GM23248 (cell line): ENCODE results near the gene USP12. TPM values are rescaled to one million over a fixed set of nuclear protein-coding genes. Genes with fewer than 3 reads are reported as not detected.

Experiments
- DNase-seq: peaks from one replicate; pipeline ENCODE4 v3.0.0-alpha.2; 2015
- H2AFZ ChIP-seq: fragments of 200-600 bp; sonication (generic); 2 replicates; pipeline ENCODE4 v1.6.1; 2016; ENCODE audit warnings: antibody characterized with exemption
- H3F3A ChIP-seq: fragments of 200-600 bp; sonication (generic); 2 replicates; pipeline ENCODE4 v1.6.1; 2016; ENCODE audit warnings: mild to moderate bottlenecking, antibody characterized with exemption, mixed run types; ENCODE audit not compliant: insufficient read depth
- H3K27ac ChIP-seq: fragments of 200-600 bp; sonication (generic); 2 replicates; pipeline ENCODE4 v1.5.1; 2016; ENCODE audit warnings: mild to moderate bottlenecking
- H3K27me3 ChIP-seq: fragments of 200-600 bp; sonication (generic); replicated peaks from 2 replicates; pipeline ENCODE4 v1.6.1; 2016; ENCODE audit warnings: mild to moderate bottlenecking; ENCODE audit not compliant: insufficient read depth
- H3K36me3 ChIP-seq: fragments of 200-600 bp; sonication (generic); 2 replicates; pipeline ENCODE4 v1.6.1; 2016; ENCODE audit warnings: low read depth, mild to moderate bottlenecking
- H3K4me1 ChIP-seq: fragments of 200-600 bp; sonication (generic); 2 replicates; pipeline ENCODE4 v1.6.1; 2016; ENCODE audit warnings: mild to moderate bottlenecking; ENCODE audit not compliant: insufficient read depth
- H3K4me2 ChIP-seq: fragments of 200-600 bp; sonication (generic); one replicate; pipeline ENCODE4 v1.6.1; 2016; ENCODE audit warnings: mild to moderate bottlenecking; ENCODE audit not compliant: unreplicated experiment
- H3K4me3 ChIP-seq: fragments of 200-600 bp; sonication (generic); 2 replicates; pipeline ENCODE4 v1.5.1; 2016; ENCODE audit warnings: mild to moderate bottlenecking
- H3K79me2 ChIP-seq: fragments of 200-600 bp; sonication (generic); 2 replicates; pipeline ENCODE4 v1.6.1; 2016; ENCODE audit warnings: mild to moderate bottlenecking; ENCODE audit not compliant: insufficient read depth
- H3K9ac ChIP-seq: fragments of 200-600 bp; sonication (generic); 2 replicates; pipeline ENCODE4 v1.6.1; 2016; ENCODE audit warnings: mild to moderate bottlenecking
- H3K9me2 ChIP-seq: fragments of 200-600 bp; sonication (generic); 2 replicates; pipeline ENCODE4 v1.6.1; 2016; ENCODE audit warnings: mixed run types, mild to moderate bottlenecking, moderate library complexity; ENCODE audit not compliant: insufficient read depth
- H3K9me3 ChIP-seq: fragments of 200-600 bp; sonication (generic); one replicate; pipeline ENCODE4 v1.6.1; 2017; ENCODE audit warnings: low read depth
- H4K20me1 ChIP-seq: fragments of 200-600 bp; sonication (generic); 2 replicates; pipeline ENCODE4 v1.6.0; 2016; ENCODE audit not compliant: insufficient read depth
- EZH2 ChIP-seq: fragments of 200-600 bp; sonication (generic); IDR thresholded peaks from 2 replicates; pipeline ENCODE4 v1.6.1; 2018; ENCODE audit warnings: antibody characterized with exemption, mild to moderate bottlenecking; ENCODE audit not compliant: insufficient read depth, poor library complexity, severe bottlenecking
- EZH2phosphoT487 ChIP-seq: fragments of 200-600 bp; sonication (generic); IDR thresholded peaks from 2 replicates; pipeline ENCODE4 v1.6.1; 2018; ENCODE audit warnings: antibody characterized with exemption, moderate library complexity, mild to moderate bottlenecking, low read depth; ENCODE audit not compliant: insufficient read depth
- WGBS, 2 experiments: methylation state at CpG; one replicate each; pipeline ENCODE4 v1.1.6; 2015 to 2017; ENCODE audit warnings: low lambda C conversion rate in 2 of 2, low coverage in 1 of 2; ENCODE audit errors: missing lambda C conversion rate in 2 of 2; 5-methylcytosine and 5-hydroxymethylcytosine counted together
- in situ Hi-C: fragments of 300-500 bp; cut with MboI; formaldehyde crosslinking; loops from 2 replicates; pipeline ENCODE4 v1.15.0; 2020
- polyA plus RNA-seq: library from polyadenylated mRNA; unstranded; fragments of >200 nt; fragmentation: Nextera tagmentation; extraction: Ambion mirVana; gene quantifications from 2 replicates; pipeline ENCODE4 v1.2.1, GENCODE V29; 2016
- total RNA-seq: library from RNA; depleted of rRNA; stranded (reverse); fragments of >200 nt; shearing (Covaris generic); gene quantifications from 2 replicates; pipeline ENCODE4 v1.2.3, GENCODE V29; 2014

The USP12 gene
- total and polyA plus RNA-seq, 2 experiments from 2014 or later = 16.0 to 18.9 TPM

GRCh38 chr13:27139565-27139964, 32.0 kb downstream of the USP12 start:
- Histone ChIP-seq H3K36me3 (no peaks in the 10 kb centered on the region), H3K9ac (no peak overlapping the region), H3K4me1 (no peaks in the 10 kb centered on the region), H3K79me2 (peaks cover 100% of the 10 kb centered on the region), H3K4me3 (no peak overlapping the region), H3K27me3 (no peaks in the 10 kb centered on the region), H3K9me3 (no peaks in the 10 kb centered on the region), H4K20me1 (peaks cover 19% of the 10 kb centered on the region; the same call in 1 of the 2 replicates), H2AFZ (no peak overlapping the region), H3F3A (no peaks in the 10 kb centered on the region), H3K27ac (no peak overlapping the region), H3K9me2 (no peaks in the 10 kb centered on the region), H3K4me2 (no peak overlapping the region)
- TF ChIP-seq EZH2 (no peak), EZH2phosphoT487 (no peak)
- in situ Hi-C loops = no loop called here
- WGBS, 2 experiments = 97 to 100% methylated on average over 2 of the region's 2 CpGs
- DNase-seq = no peak

GRCh38 chr13:27138457-27139093, 33.0 kb downstream of the USP12 start:
- peaks cover 5% of the 10 kb centered on the region for H3K4me1 ChIP-seq
- no peak overlapping the region for H2AFZ ChIP-seq
- no peak overlapping the region for H3K27ac ChIP-seq
- no peaks in the 10 kb centered on the region for H3F3A ChIP-seq
- TF ChIP-seq EZH2 = no peak
- TF ChIP-seq EZH2phosphoT487 = no peak
- no peak for DNase-seq
- no peak overlapping the region for H3K4me2 ChIP-seq
- H3K4me3 ChIP-seq = no peak overlapping the region
- H3K9me3 ChIP-seq = no peaks in the 10 kb centered on the region
- peaks cover 24% of the 10 kb centered on the region; the same call in 1 of the 2 replicates for H4K20me1 ChIP-seq
- H3K36me3 ChIP-seq = no peaks in the 10 kb centered on the region
- in situ Hi-C loops = no loop called here
- H3K9me2 ChIP-seq = no peaks in the 10 kb centered on the region
- H3K9ac ChIP-seq = no peak overlapping the region
- H3K79me2 ChIP-seq = peaks cover 100% of the 10 kb centered on the region
- 95 to 97% methylated on average over 4 of the region's 4 CpGs for WGBS, 2 experiments
- no peaks in the 10 kb centered on the region for H3K27me3 ChIP-seq

GRCh38 chr13:27137759-27138158, 33.9 kb downstream of the USP12 start:
- Histone ChIP-seq H3K79me2 (peaks cover 100% of the 10 kb centered on the region), H3F3A (no peaks in the 10 kb centered on the region), H3K27me3 (no peaks in the 10 kb centered on the region), H3K9ac (no peak overlapping the region), H4K20me1 (peaks cover 24% of the 10 kb centered on the region; the same call in 1 of the 2 replicates), H3K36me3 (no peaks in the 10 kb centered on the region), H3K27ac (no peak overlapping the region), H3K4me1 (peaks cover 5% of the 10 kb centered on the region), H3K9me3 (no peaks in the 10 kb centered on the region), H3K4me2 (no peak overlapping the region), H3K4me3 (no peak overlapping the region), H2AFZ (no peak overlapping the region), H3K9me2 (no peaks in the 10 kb centered on the region)
- in situ Hi-C loops = no loop called here
- no peak for TF ChIP-seq EZH2
- TF ChIP-seq EZH2phosphoT487 = no peak
- DNase-seq = no peak
- 96 to 98% methylated on average over 7 of the region's 7 CpGs for WGBS, 2 experiments

GRCh38 chr13:27135023-27135422, 36.6 kb downstream of the USP12 start:
- peaks cover 27% of the 10 kb centered on the region for H3K4me1 ChIP-seq
- no peak overlapping the region for H3K27ac ChIP-seq
- H3K4me2 ChIP-seq = no peak overlapping the region
- no peaks in the 10 kb centered on the region for H3K9me2 ChIP-seq
- peaks cover 21% of the 10 kb centered on the region for H3F3A ChIP-seq
- DNase-seq = no peak
- peaks cover 100% of the 10 kb centered on the region for H3K79me2 ChIP-seq
- no peak overlapping the region for H3K4me3 ChIP-seq
- H3K9ac ChIP-seq = no peak overlapping the region
- no peaks in the 10 kb centered on the region for H3K36me3 ChIP-seq
- TF ChIP-seq EZH2phosphoT487 = no peak
- TF ChIP-seq EZH2 = no peak
- no peak overlapping the region for H2AFZ ChIP-seq
- no peaks in the 10 kb centered on the region for H3K9me3 ChIP-seq
- in situ Hi-C loops = no loop called here
- H4K20me1 ChIP-seq = peaks cover 22% of the 10 kb centered on the region; the same call in 1 of the 2 replicates
- 95 to 97% methylated on average over 5 of the region's 5 CpGs for WGBS, 2 experiments
- no peaks in the 10 kb centered on the region for H3K27me3 ChIP-seq

DNA sequence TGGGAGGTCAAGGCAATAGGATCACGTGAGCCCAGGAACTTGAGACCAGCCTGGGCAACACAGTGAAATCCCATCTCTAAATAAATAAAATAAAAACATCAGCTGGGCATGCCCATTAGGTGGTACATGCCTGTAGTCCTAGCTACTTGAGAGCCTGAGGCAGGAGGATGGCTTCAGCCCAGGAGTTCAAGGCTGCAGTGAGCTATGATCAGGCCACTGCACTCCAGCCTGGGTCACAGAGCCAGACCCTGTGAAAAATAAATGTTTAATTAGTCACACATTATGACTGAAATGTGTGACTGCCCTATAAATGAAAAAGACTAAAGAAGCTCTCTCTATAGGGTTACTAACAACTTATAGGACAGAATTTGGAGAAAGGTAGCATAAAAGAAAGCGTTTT, 37.7 kb downstream of the USP12 start:
- no peak for DNase-seq
- peaks cover 100% of the 10 kb centered on the region for H3K79me2 ChIP-seq
- no peaks in the 10 kb centered on the region for H3K36me3 ChIP-seq
- peaks cover 19% of the 10 kb centered on the region; the same call in 1 of the 2 replicates for H4K20me1 ChIP-seq
- H3K9ac ChIP-seq = no peak overlapping the region
- H3K4me1 ChIP-seq = peaks cover 28% of the 10 kb centered on the region
- H3F3A ChIP-seq = peaks cover 32% of the 10 kb centered on the region
- no peak overlapping the region for H2AFZ ChIP-seq
- in situ Hi-C loops = no loop called here
- no peak overlapping the region for H3K4me2 ChIP-seq
- TF ChIP-seq EZH2phosphoT487 (no peak), EZH2 (no peak)
- no peaks in the 10 kb centered on the region for H3K9me3 ChIP-seq
- no peaks in the 10 kb centered on the region for H3K27me3 ChIP-seq
- H3K27ac ChIP-seq = no peak overlapping the region
- 96% methylated on average over 2 of the region's 2 CpGs for WGBS, 2 experiments
- H3K9me2 ChIP-seq = no peaks in the 10 kb centered on the region
- no peak overlapping the region for H3K4me3 ChIP-seq
